WTC11 (cell line): ENCODE results near the gene GPC1. TPM values are rescaled to one million over a fixed set of nuclear protein-coding genes. Genes with fewer than 3 reads are reported as not detected.

ENCODE experiments used
- ATAC-seq: fragments of 200-7000 bp; cut with Tn5 transposase; 2 replicates; pipeline ENCODE4 v1.10.0; 2021; ENCODE audit warnings: mild to moderate bottlenecking, moderate library complexity
- CTCF ChIA-PET: fragments of 300-600 bp; sonication (Branson Sonifier 250); formaldehyde crosslinking; loops from one replicate; lab custom pipeline; 2021; ENCODE audit warnings: antibody characterized with exemption; lab: Charles Lee
- POLR2A ChIA-PET: fragments of 350-600 bp; sonication (Branson Sonifier 250); formaldehyde crosslinking; loops from one replicate; lab custom pipeline; 2021; ENCODE audit warnings: antibody characterized with exemption; lab: Charles Lee
- DNase-seq: peaks from one replicate; pipeline ENCODE4 v3.0.0; 2021; ENCODE audit warnings: low spot score
- H3K27ac Mint-ChIP-seq: 2 replicates; pipeline ENCODE4 v1.8.0; 2021; ENCODE audit warnings: mixed read lengths
- H3K27me3 Mint-ChIP-seq: 2 replicates; pipeline ENCODE4 v1.8.0; 2021; ENCODE audit warnings: low read depth, mild to moderate bottlenecking, moderate library complexity, mixed read lengths
- H3K36me3 Mint-ChIP-seq: 2 replicates; pipeline ENCODE4 v1.8.0; 2021; ENCODE audit warnings: mixed read lengths
- H3K4me1 Mint-ChIP-seq: 2 replicates; pipeline ENCODE4 v1.8.0; 2022; ENCODE audit warnings: mixed read lengths
- H3K4me3 Mint-ChIP-seq: 2 replicates; pipeline ENCODE4 v1.8.0; 2021; ENCODE audit warnings: mild to moderate bottlenecking, moderate library complexity, mixed read lengths
- H3K9me3 Mint-ChIP-seq: 2 replicates; pipeline ENCODE4 v1.8.0; 2021; ENCODE audit warnings: mixed read lengths
- CBFB ChIP-seq: sonication (generic); formaldehyde crosslinking; IDR thresholded peaks from 2 replicates; pipeline ENCODE4 v1.8.1; 2022; ENCODE audit warnings: mild to moderate bottlenecking, low read depth, missing genetic modification reagents
- ESRRA ChIP-seq: sonication (generic); formaldehyde crosslinking; IDR thresholded peaks from 2 replicates; pipeline ENCODE4 v1.8.1; 2022; ENCODE audit warnings: mild to moderate bottlenecking, missing genetic modification reagents, borderline replicate concordance
- ETV6 ChIP-seq: sonication (generic); formaldehyde crosslinking; IDR thresholded peaks from 2 replicates; pipeline ENCODE4 v1.8.1; 2022; ENCODE audit warnings: mild to moderate bottlenecking, missing genetic modification reagents
- NFYB ChIP-seq: sonication (generic); formaldehyde crosslinking; conservative IDR thresholded peaks from 2 replicates; pipeline ENCODE4 v1.8.0; 2022; ENCODE audit warnings: low read depth, missing genetic modification reagents
- RORB ChIP-seq: fragments of 250-450 bp; sonication (Bioruptor Pico); IDR thresholded peaks from 2 replicates; pipeline ENCODE4 v1.9.0; 2021; ENCODE audit warnings: mild to moderate bottlenecking
- TEAD1 ChIP-seq: sonication (generic); formaldehyde crosslinking; IDR thresholded peaks from 2 replicates; pipeline ENCODE4 v1.8.0; 2022; ENCODE audit warnings: mild to moderate bottlenecking, missing genetic modification reagents
- TP53 ChIP-seq: sonication (generic); formaldehyde crosslinking; IDR thresholded peaks from 2 replicates; pipeline ENCODE4 v1.8.1; 2023; ENCODE audit warnings: mild to moderate bottlenecking, missing genetic modification reagents
- ZNF232 ChIP-seq: sonication (generic); formaldehyde crosslinking; IDR thresholded peaks from 2 replicates; pipeline ENCODE4 v1.8.0; 2022; ENCODE audit warnings: mild to moderate bottlenecking, missing genetic modification reagents
- ZNF263 ChIP-seq: sonication (generic); formaldehyde crosslinking; IDR thresholded peaks from 2 replicates; pipeline ENCODE4 v1.8.1; 2022; ENCODE audit warnings: low read depth, mild to moderate bottlenecking, moderate library complexity, missing genetic modification reagents
- ZNF532 ChIP-seq: fragments of 250-450 bp; sonication (Bioruptor Pico); IDR thresholded peaks from 2 replicates; pipeline ENCODE4 v1.9.0; 2021; ENCODE audit warnings: mild to moderate bottlenecking, borderline replicate concordance
- total RNA-seq: library from RNA; stranded (reverse); gene quantifications from 3 replicates; pipeline ENCODE4 v1.2.3, GENCODE V29; 2021
- TF ChIP-seq, protein P1 (sequence below): fragments of 250-450 bp; sonication (Bioruptor Pico); IDR thresholded peaks from 2 replicates; pipeline ENCODE4 v2.1.2; 2022; ENCODE audit warnings: mild to moderate bottlenecking, moderate library complexity
- TF ChIP-seq, protein P2 (sequence below): sonication (generic); formaldehyde crosslinking; IDR thresholded peaks from 2 replicates; pipeline ENCODE4 v1.8.1; 2022; ENCODE audit warnings: mild to moderate bottlenecking, moderate library complexity, missing genetic modification reagents
- TF ChIP-seq, protein P3 (sequence below): sonication (generic); formaldehyde crosslinking; conservative IDR thresholded peaks from 2 replicates; pipeline ENCODE4 v1.8.1; 2022; ENCODE audit warnings: mild to moderate bottlenecking, missing genetic modification reagents
- TF ChIP-seq, protein P4 (sequence below): sonication (generic); formaldehyde crosslinking; IDR thresholded peaks from 2 replicates; pipeline ENCODE4 v1.8.0; 2023; ENCODE audit warnings: mild to moderate bottlenecking, missing genetic modification reagents
- TF ChIP-seq, protein P5 (sequence below): sonication (generic); formaldehyde crosslinking; IDR thresholded peaks from 2 replicates; pipeline ENCODE4 v1.8.1; 2022; ENCODE audit warnings: low read depth, mild to moderate bottlenecking, moderate library complexity, missing genetic modification reagents, borderline replicate concordance

Gene GPC1
- total RNA-seq, 1 experiment from 2014 or later, result 41.5 TPM

- TF ChIP-seq ZNF532 (CRISPR knock-in tag), result no peak
- no peak for TF ChIP-seq TEAD1
- TF ChIP-seq, protein P1, sequence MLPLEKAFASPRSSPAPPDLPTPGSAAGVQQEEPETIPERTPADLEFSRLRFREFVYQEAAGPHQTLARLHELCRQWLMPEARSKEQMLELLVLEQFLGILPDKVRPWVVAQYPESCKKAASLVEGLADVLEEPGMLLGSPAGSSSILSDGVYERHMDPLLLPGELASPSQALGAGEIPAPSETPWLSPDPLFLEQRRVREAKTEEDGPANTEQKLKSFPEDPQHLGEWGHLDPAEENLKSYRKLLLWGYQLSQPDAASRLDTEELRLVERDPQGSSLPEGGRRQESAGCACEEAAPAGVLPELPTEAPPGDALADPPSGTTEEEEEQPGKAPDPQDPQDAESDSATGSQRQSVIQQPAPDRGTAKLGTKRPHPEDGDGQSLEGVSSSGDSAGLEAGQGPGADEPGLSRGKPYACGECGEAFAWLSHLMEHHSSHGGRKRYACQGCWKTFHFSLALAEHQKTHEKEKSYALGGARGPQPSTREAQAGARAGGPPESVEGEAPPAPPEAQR (CRISPR knock-in tag), result no peak
- TF ChIP-seq, all 79 proteins: peak for 0
These were observed 23.1 kb upstream of the GPC1 start (continued) for GRCh38 chr2:240412211-240412861.

DNA sequence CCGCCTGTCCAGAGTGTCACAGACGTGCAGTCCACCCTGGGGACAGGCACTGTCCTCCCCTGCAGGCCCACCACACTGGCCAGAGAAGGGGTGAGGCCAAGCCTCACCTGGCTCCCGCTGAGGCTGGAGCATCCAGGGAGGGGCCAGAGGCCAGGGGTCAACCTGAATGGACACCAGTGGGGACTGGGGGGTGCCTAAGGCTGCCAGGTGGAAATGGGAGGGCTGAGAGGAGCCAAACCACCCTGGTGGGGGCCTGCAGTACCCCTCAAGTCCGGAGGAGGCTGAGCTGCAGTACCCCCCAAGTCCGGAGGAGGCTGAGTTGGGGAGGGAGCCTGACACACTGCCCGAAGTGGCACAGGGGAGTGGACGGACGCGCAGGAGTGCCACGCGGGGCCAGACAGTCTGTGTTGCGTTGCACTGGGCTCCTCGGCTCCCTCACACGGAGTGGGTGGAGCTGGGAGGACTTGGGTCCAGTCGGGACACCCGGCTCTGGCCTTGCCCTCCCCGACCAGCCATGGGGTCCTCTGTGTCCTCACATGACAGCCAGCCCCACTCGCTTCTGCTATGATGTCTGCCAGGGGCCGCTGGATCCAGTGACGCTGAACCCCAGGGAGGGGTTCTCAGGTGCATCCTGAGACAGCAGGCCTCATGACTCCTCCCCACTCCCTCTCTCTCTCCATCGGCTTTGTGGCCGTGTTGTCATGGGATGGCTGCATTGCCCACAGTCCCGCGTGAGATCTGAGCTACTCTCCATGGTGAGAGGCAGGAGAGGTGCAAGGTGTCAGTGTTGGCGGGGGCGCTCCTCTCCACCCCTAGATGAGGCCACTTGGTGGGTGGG, 22.3 kb upstream of the GPC1 start:
- ChIA-PET POLR2A (no interaction called here), CTCF (interaction anchor here (0.6 to 1.2 kb wide), 2 partner anchors 66 to 84 kb away, joined by 3 to 4 read pairs; no protein-coding TSS in a partner anchor)
- H3K27me3 Mint-ChIP-seq, result peaks cover 1% of the 10 kb centered on the region
- peak; percentile 7 for DNase-seq
- H3K36me3 Mint-ChIP-seq, result peaks cover 4% of the 10 kb centered on the region; the same call in 1 of the 2 replicates
- no peak overlapping the region for H3K27ac Mint-ChIP-seq
- no peak overlapping the region for H3K4me3 Mint-ChIP-seq
- peaks cover 6% of the 10 kb centered on the region for H3K9me3 Mint-ChIP-seq
- no peak for ATAC-seq
- H3K4me1 Mint-ChIP-seq, result no peaks in the 10 kb centered on the region
- TF ChIP-seq ZNF263 (CRISPR knock-in tag) (no peak), ETV6 (CRISPR knock-in tag) (no peak), ESRRA (no peak), RORB (CRISPR knock-in tag) (no peak), NFYB (CRISPR knock-in tag) (no peak), TP53 (CRISPR knock-in tag) (no peak), ZNF532 (CRISPR knock-in tag) (no peak), ZNF232 (CRISPR knock-in tag) (no peak), TEAD1 (no peak), CBFB (CRISPR knock-in tag) (no peak)
- TF ChIP-seq, protein P2, sequence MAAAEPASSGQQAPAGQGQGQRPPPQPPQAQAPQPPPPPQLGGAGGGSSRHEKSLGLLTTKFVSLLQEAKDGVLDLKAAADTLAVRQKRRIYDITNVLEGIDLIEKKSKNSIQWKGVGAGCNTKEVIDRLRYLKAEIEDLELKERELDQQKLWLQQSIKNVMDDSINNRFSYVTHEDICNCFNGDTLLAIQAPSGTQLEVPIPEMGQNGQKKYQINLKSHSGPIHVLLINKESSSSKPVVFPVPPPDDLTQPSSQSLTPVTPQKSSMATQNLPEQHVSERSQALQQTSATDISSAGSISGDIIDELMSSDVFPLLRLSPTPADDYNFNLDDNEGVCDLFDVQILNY, result no peak
- TF ChIP-seq, protein P3, sequence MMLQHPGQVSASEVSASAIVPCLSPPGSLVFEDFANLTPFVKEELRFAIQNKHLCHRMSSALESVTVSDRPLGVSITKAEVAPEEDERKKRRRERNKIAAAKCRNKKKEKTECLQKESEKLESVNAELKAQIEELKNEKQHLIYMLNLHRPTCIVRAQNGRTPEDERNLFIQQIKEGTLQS (CRISPR knock-in tag), result no peak
- TF ChIP-seq, protein P4, sequence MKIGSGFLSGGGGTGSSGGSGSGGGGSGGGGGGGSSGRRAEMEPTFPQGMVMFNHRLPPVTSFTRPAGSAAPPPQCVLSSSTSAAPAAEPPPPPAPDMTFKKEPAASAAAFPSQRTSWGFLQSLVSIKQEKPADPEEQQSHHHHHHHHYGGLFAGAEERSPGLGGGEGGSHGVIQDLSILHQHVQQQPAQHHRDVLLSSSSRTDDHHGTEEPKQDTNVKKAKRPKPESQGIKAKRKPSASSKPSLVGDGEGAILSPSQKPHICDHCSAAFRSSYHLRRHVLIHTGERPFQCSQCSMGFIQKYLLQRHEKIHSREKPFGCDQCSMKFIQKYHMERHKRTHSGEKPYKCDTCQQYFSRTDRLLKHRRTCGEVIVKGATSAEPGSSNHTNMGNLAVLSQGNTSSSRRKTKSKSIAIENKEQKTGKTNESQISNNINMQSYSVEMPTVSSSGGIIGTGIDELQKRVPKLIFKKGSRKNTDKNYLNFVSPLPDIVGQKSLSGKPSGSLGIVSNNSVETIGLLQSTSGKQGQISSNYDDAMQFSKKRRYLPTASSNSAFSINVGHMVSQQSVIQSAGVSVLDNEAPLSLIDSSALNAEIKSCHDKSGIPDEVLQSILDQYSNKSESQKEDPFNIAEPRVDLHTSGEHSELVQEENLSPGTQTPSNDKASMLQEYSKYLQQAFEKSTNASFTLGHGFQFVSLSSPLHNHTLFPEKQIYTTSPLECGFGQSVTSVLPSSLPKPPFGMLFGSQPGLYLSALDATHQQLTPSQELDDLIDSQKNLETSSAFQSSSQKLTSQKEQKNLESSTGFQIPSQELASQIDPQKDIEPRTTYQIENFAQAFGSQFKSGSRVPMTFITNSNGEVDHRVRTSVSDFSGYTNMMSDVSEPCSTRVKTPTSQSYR (CRISPR knock-in tag), result no peak
- TF ChIP-seq, protein P5, sequence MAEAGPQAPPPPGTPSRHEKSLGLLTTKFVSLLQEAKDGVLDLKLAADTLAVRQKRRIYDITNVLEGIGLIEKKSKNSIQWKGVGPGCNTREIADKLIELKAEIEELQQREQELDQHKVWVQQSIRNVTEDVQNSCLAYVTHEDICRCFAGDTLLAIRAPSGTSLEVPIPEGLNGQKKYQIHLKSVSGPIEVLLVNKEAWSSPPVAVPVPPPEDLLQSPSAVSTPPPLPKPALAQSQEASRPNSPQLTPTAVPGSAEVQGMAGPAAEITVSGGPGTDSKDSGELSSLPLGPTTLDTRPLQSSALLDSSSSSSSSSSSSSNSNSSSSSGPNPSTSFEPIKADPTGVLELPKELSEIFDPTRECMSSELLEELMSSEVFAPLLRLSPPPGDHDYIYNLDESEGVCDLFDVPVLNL, result no peak
